ENCODE results near the gene SH3BGRL3. TPM values are rescaled to one million over a fixed set of nuclear protein-coding genes. Genes with fewer than 3 reads are reported as not detected.
"Not testable (repeated sequence)": the region's sequence is repeated elsewhere in the genome, so short reads cannot be mapped to it uniquely, and the experiment has no call there.

The SH3BGRL3 gene
- total RNA-seq, 1 donor from 2014 or later, result 100 TPM

DNA sequence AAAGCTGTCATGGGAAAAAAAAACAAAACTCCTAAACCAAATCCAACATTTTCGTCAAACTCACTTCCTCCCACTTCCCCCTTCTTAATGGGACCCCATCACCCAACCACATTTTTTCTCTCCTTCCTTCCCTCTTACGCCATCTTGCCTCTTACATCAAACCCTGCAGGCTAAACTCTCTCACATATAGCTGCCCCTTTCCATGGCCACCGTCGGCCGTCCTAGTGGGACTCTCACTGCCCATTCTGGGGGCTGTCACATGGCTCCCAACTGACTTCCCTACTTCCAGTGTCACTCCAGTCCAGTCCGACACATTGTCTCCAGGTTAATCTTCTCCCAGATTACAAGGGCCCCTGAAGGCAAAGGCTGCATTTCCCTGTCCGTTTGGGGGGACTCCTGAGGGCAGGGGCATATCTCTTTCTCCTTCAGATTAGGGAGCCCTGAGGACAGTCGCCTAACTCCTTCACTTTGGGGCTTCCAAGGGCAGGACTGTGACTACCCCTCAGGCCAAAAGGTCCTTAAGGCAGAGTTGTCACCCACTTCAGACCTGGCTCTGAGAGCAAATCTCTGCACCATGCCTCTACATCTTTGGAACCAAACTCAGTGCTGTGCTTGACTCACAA is 25.9 kb downstream of the SH3BGRL3 start:
- TF ChIP-seq, protein P1, sequence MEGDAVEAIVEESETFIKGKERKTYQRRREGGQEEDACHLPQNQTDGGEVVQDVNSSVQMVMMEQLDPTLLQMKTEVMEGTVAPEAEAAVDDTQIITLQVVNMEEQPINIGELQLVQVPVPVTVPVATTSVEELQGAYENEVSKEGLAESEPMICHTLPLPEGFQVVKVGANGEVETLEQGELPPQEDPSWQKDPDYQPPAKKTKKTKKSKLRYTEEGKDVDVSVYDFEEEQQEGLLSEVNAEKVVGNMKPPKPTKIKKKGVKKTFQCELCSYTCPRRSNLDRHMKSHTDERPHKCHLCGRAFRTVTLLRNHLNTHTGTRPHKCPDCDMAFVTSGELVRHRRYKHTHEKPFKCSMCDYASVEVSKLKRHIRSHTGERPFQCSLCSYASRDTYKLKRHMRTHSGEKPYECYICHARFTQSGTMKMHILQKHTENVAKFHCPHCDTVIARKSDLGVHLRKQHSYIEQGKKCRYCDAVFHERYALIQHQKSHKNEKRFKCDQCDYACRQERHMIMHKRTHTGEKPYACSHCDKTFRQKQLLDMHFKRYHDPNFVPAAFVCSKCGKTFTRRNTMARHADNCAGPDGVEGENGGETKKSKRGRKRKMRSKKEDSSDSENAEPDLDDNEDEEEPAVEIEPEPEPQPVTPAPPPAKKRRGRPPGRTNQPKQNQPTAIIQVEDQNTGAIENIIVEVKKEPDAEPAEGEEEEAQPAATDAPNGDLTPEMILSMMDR (conservative IDR thresholded peaks at IDR 0.05), result no peak
- Mint-ChIP-seq H3K27me3 (ENCODE audit: low read depth) (no peaks in the 10 kb centered on the region), H3K4me1 (peaks cover 17% of the 10 kb centered on the region), H3K36me3 (ENCODE audit: low read depth) (no peaks in the 10 kb centered on the region), H3K27ac (ENCODE audit: unreplicated experiment) (peak overlapping the region; percentile 98), H3K9me3 (no peaks in the 10 kb centered on the region), H3K4me3 (peak overlapping the region; percentile 100)
- DNase-seq (ENCODE audit: low read depth, low spot score), result no peak

DNA sequence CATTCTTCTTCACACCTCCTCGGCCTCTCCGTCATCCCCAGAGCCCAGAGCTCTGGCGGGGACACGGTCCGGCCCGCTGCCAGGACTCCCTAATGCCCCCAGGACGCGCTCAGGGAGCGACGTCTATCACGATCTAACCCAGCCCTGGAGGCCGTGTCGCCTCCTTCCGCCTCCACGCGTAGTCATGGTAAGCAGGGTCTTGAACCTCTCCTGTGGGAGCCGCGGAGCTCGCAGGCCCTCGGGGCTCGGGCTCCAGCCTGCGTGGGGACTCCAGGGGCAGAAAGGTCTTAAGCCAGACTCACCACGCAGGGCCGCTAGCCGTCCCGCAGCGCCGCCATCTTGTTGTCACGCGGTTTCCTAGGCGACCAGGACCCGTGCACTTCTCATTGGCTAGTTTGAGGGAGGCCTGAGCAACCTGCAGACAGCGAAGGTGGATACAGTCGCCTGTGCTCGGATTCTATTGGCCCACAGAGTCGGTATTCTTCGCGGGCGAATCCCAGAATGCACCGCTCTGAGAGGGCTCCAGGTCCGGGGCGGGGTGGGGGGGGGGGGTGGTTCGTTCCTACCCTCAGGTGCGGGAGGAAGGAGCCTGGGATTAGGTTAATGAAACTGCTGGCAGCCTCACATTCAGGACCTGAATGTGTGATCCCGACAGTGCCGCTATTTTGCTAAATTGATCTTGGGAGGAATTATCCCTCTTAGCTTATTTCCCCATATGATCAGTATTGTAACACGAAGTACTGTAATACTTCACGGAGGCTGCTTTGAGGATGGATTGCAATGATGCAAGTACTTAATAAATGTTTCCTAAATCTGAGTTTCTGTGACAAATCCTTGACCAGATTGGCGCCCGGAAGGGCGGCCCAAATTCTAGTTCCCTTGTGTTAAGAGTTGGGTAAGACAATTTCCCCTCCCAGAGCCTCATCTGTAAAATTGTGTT is 26.7 kb downstream of the SH3BGRL3 start, which contains the start of gene UBXN11:
TSS of gene UBXN11 (minus strand) at position 347 of the 940 bp plus-strand sequence. CDS start 3,753 bp downstream, outside the sequence.
- no peaks in the 10 kb centered on the region for H3K27me3 Mint-ChIP-seq (ENCODE audit: low read depth)
- peak within 1 kb of the TSS; percentile 98 for H3K27ac Mint-ChIP-seq (ENCODE audit: unreplicated experiment)
- H3K36me3 Mint-ChIP-seq (ENCODE audit: low read depth), result no peaks in the 10 kb centered on the region
- H3K4me3 Mint-ChIP-seq, result peak within 1 kb of the TSS; percentile 100
- H3K4me1 Mint-ChIP-seq, result peaks cover 17% of the 10 kb centered on the region
- DNase-seq (ENCODE audit: low read depth, low spot score), result peak; percentile 80
- TF ChIP-seq, protein P1 (conservative IDR thresholded peaks at IDR 0.05), result no peak
- no peaks in the 10 kb centered on the region for H3K9me3 Mint-ChIP-seq

GRCh38 chr1:26307363-26307781 is 27.5 kb downstream of the SH3BGRL3 start:
- peak overlapping the region; percentile 75 for H3K4me3 Mint-ChIP-seq
- H3K27ac Mint-ChIP-seq (ENCODE audit: unreplicated experiment), result peak overlapping the region; percentile 75
- no peaks in the 10 kb centered on the region for H3K36me3 Mint-ChIP-seq (ENCODE audit: low read depth)
- TF ChIP-seq, protein P1 (conservative IDR thresholded peaks at IDR 0.05), result no peak
- no peaks in the 10 kb centered on the region for H3K27me3 Mint-ChIP-seq (ENCODE audit: low read depth)
- DNase-seq (ENCODE audit: low read depth, low spot score), result no peak
- H3K4me1 Mint-ChIP-seq, result peaks cover 17% of the 10 kb centered on the region
- H3K9me3 Mint-ChIP-seq, result no peaks in the 10 kb centered on the region

DNA sequence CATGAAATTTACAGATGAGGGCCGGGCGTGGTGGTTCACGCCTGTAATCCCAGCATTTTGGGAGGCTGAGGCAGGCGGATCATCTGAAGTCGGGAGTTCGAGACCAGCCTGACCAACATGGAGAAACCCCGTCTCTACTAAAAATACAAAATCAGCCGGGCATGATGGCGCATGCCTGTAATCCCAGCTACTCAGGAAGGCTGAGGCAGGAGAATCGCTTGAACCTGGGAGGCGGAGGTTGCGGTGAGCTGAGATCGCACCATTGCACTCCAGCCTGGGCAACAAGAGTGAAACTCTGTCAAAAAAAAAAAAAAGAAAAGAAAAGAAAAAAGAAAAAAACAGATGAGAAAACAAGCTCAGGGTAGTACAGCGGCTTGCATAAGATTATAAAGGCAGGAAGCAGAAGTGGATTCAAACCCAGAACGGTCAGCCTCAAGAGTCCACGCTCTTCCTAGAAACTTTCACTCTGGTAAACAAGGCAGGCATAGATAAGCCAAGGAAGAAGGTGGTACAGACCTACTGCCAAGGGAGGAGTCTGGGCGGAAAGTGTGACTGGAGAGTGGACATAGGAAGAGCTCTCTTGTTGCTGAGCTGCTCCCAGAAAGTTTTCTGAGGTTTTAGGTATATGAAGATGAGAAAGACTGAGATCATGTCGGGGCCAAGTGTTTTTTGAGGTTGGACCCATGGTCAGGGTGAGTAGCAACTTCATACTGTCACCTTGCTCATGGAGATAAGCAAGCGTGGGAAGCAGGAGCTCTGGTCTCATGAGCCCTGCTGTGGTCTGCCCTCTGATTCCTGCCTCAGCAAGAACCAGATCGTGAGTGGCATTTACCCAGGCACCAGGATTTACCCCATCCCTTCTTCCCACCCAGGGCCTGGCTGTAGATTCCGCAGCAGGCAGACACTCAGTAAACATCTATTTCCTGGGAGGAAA is 28.3 kb downstream of the SH3BGRL3 start:
- H3K9me3 Mint-ChIP-seq; DNase-seq (ENCODE audit: low read depth, low spot score); H3K27ac Mint-ChIP-seq (ENCODE audit: unreplicated experiment); H3K36me3 Mint-ChIP-seq (ENCODE audit: low read depth); H3K27me3 Mint-ChIP-seq (ENCODE audit: low read depth): not testable (repeated sequence)
- Mint-ChIP-seq H3K4me3 (peak overlapping the region; percentile 11), H3K4me1 (peaks cover 17% of the 10 kb centered on the region)

DNA sequence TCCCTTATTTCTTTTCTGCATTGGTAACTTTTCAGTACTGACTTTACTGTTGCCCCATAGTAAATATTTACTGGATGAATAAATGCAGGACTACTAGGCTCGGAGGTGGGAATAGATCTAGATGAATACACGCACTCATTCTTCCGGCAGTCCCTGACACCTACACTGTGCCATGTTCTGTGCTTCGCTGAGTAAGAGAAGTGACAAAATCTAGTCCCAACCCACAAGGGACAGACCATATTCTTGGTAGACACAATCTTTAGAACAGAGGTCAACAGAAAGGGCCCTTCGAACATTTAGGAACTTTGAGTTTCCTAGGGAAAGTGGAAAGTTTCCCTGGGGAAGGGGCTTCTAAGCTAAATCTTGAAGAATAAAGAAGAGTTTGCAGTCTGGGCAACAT is 34.6 kb downstream of the SH3BGRL3 start:
- H3K4me3 Mint-ChIP-seq, result no peak overlapping the region
- no peaks in the 10 kb centered on the region for H3K36me3 Mint-ChIP-seq (ENCODE audit: low read depth)
- peaks cover 20% of the 10 kb centered on the region for H3K4me1 Mint-ChIP-seq
- no peaks in the 10 kb centered on the region for H3K9me3 Mint-ChIP-seq
- no peak for DNase-seq (ENCODE audit: low read depth, low spot score)
- H3K27ac Mint-ChIP-seq (ENCODE audit: unreplicated experiment), result no peak overlapping the region
- H3K27me3 Mint-ChIP-seq (ENCODE audit: low read depth), result no peaks in the 10 kb centered on the region
- TF ChIP-seq, protein P1 (conservative IDR thresholded peaks at IDR 0.05), result no peak

All from neural crest cell (in vitro differentiated cells).